ENCODE data around the gene NHSL1.

Gene NHSL1

DNA sequence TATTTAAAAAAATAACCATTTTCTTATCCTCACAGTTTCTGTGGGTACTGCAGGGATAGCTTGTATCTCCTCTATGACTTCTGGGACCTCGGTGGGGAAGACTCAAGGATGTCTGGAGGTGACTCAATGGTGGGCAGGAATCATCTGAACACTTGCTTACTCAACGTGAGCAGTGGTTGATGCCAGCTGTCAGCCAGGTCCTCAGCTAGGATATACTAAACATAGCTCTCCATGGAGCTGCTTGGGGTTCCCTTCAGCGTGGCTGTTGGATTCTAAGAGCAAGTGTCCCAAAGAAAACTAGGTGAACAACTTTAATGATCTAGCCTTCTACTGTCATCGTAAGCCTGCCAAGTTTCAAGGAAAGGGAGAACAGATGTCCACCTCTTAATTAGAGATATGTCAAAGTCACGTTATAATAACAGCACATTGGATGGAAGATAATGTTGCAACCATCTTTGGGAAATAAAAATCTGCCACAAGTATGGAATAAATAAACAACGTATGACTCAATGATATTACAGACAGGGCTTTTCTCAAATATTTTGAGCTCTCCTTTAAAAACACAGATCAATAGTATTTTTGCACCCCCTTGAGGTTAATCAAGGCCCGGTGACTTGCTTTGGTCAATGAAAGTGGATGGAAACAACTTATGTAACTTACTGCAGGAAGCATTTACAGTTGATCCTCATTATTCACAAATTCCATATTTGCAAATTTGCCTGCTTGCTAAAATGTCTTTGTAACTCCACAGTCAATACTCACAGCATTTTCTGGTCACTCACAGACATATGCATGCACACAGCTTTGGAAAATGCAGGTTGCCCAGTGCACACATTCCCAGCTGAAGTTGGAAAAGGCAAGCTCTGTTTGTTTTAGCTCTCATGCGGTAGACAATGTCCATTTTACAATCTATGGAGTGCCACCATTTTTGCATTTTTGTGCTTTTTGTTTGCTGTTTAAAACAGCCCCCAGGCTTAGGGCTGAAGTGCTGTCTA lies 101.9 kb downstream of the NHSL1 start:
- no peak for DNase-seq

DNA sequence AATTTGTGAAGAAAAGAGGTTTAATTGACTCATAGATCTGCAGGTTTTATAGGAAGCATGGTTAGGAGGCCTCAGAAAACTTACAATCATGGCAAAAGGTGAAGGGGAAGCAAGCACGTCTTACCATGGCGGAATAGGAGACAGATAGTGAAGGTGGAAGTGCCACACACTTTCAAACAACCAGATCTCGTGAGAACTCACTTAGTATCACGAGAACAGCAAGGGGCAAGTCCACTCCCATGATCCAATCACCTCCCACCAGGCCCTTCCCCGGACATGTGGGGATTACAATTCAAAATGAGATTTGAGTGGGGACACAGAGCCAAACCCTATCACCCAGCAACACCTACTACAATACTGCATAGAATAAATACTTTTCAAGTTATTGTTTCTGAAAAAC lies 102.6 kb downstream of the NHSL1 start:
- no peak for DNase-seq

DNA sequence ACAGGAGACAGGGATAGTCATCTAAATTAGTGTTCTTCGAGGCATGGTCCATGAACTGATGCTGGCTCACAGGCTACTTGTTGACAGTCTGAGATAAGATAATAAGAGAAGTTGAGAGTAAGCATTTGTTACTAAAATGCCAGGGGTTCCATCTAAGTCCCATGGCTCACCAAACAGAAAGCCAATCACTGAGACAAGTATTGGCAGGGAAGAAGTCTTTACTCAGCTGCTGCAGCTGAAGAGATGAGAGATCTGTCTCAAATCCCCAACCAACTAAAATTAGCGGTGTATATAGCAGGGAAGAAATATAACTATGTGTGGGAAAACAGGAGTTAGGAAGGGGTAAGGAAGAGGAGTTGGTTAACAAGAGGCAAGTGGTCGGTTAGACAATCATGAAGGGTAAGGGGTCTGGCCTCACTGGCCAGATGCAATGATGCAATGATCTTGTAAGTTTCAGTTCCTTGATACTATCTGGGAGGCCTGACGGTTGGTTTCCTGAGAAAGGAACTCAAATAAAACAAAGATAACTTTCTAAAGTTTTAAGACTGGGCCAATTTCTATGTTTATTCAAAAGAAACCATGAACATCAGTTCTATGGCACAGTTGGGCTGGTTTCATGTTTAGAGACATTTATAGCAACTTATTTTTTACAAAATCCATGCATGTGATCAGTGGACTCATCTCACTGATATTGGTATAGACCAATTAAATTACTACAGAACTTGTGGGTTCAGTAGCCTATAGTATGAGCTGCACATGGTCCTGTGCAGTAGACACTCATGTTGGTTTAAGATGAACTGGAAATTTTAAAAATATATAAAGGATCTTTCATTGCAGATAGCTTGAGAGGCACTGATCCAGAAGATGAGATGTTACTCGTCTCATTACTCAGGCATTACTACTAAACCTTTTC lies 105.2 kb downstream of the NHSL1 start:
- no peak for DNase-seq

DNA sequence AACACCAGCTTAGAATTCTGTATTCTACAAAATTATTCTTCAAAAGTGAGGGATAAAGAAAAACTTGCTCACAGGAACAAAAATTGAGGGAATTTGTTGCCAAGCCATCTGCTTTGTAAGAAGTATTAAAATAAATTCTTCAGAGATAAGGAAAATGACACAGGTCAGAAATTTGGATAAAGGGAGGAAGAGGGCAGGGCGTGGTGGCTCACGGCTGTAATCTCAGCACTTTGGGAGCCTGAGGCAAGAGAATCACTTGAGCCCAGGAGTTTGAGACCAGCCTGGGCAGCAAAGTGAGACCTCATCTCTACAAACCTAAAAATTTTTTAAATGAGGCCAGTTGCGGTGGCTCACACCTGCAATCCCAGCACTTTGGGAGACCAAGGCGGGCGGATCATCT lies 109.7 kb downstream of the NHSL1 start:
- DNase-seq: no peak

GRCh38 chr6:138387577-138388368 lies 111.5 kb downstream of the NHSL1 start:
- DNase-seq: no peak

GRCh38 chr6:138386897-138387296 lies 112.4 kb downstream of the NHSL1 start:
- DNase-seq: no peak

DNA sequence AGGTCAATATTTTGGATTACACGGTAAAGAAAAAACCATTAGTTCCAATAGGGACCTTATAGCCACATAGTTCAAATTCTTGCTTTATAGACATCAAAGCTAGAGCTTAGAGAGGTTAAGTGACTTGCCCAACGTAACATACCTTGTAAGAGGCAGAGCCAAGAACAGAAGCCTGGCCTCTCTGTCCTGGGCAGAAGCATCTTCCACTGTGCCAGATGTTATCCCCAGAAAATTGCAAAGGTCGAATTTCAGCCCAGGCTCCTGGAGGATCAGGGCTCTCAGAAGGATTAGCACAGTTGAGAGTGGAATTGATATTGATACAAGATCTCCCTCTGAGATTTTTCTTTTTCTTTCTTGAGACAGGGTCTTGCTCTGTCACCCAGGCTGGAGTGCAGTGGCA lies 115.5 kb downstream of the NHSL1 start:
- DNase-seq: no peak

DNA sequence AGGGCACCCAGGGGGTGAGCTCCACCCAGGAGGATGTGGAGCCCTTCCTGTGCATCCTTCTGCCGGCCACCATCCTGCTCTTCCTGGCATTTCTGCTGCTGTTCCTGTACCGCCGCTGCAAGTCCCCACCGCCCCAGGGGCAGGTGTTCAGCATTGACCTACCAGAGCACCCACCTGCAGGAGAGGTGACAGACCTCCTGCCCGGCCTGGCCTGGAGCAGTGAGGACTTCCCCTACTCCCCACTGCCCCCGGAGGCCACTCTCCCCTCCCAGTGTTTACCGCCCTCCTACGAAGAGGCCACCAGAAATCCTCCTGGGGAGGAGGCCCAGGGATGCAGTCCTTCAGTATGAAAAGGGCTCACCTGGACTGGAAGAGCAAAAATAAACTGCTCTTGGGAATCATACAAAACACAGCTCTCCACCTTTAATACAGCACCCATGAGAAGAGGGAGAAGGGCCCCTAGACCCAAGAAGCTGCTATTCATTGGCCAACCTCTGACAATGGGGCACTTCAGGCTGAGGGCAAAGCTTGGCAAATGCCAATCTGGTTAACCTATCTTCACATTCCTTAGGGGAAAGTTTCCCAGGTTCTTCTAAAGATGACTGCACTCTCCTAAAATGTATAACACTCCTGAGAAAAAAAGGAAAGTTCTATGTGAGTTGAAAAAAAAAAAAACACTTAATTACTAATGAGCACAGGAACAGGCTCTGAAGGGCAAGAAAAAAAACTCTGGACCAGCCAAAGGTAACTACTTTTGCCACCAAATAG lies 116.6 kb downstream of the NHSL1 start:
- DNase-seq: no peak

DNA sequence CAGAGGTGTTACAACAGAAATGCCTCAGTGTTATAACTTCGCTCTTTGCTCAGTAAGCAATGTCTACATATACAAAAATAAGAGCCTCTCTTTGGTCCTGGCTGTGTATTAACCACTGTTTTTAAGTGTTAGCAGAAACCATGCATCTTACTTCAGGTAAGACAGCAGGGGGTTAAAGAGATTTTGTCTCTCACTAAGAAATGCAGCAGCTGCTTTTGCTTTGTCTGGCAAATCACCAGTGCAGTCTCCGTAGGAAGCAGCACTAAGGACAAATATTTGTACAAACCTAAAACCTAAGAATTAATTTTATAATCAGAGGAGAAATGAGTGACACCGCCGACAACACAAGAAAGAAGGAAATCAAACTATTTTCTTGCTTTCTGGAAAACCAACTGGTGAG lies 120.8 kb downstream of the NHSL1 start:
- DNase-seq: no peak

GRCh38 chr6:138377844-138378243 lies 121.5 kb downstream of the NHSL1 start, which contains the start of gene SMIM28:
Gene SMIM28 (plus strand): TSS chr6:138377905. CDS start chr6:138378073, 168 bp downstream.
- DNase-seq: no peak

- no peak for DNase-seq
These were observed 122.3 kb downstream of the NHSL1 start for GRCh38 chr6:138377042-138377441.

DNA sequence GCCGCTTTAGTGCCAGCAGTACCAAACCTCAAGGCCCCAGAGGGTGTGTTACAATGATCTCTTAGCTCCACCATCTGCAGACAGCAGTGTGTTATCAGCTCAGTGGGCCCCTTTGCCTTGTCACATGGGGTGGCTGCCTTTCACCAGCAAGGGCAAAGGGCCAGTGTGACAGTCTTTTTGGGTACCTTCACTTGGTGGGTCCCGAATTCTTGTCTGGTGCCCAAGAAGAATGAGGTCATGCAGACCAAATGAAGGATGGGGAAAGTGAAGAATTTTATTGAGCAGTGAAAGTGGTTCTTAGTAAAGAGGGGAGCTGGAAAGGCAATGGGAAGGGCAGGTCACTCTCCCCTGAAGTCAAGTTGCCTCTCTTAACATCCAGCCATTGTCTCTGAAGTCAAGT lies 124.5 kb downstream of the NHSL1 start:
- DNase-seq: no peak

DNA sequence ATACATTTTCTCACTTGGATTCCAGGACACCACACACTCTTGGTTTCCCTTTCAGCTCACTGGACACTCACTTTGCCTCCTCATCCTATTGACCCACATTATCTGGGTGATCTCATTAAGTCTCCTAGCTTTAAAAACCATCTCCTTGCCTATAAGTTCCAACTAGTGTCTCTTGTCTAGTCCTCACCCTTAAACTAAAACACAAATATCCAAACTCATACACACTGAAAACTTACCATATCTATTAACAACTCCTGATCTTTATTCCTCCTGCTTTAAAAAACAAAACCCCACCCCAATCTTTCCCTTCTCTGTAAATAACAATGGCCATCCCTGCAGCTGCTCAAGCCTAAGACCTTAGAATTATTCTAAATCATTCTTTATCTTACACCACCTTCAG lies 125.1 kb downstream of the NHSL1 start:
- no peak for DNase-seq

- DNase-seq: no peak
These were observed 126.4 kb downstream of the NHSL1 start for GRCh38 chr6:138372711-138373463.
